HG02870 (cell line): Measurements from ENCODE around the gene VMP1.

ENCODE experiments used
- ATAC-seq: cut with Tn5 transposase; IDR thresholded peaks from one replicate; pipeline ENCODE4 v1.9.1; 2021; ENCODE audit warnings: mild to moderate bottlenecking, moderate library complexity; ENCODE audit not compliant: unreplicated experiment

The VMP1 gene

DNA sequence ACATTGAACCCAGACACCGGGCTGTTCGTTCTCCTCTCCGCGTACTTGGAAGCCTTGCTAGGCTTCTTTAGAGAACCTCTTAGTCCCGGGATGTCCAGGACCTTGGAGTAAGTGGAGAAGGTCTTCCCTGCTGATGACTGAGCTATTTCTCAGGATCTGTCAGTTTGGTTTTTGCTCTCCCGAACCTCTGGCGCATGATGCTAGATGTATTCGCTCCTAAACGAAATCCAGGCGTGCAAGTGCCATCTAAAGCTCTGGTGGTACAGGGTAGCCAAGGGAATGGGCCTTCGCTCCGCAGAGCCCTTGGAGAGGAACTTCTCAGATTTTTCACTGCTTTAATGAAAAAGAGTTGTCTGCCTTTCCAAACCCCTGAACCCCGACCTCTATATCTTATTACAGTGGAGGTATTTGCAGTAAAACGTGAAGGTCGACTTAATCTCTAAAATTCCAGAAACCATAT, 547 bp downstream of the VMP1 start:
- no peak for ATAC-seq

DNA sequence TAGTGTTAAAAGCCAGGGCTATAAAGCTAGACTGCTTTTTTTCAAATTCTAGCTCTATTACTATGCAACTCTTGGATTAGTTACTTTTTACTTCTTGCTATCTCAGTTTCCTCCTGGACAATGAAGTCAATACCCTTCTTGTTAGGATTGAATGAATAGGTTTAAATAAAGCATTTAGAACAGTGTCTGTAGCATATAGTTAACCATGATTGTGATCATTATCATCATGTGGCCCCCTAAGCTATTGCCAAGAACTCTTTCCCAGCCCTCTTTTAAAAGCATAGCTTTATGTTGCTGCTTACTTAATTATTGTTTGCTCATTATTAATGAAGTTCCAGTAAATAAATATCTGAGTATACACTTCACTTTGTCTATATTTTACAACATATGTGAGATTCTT, 4.5 kb downstream of the VMP1 start:
- ATAC-seq: no peak

DNA sequence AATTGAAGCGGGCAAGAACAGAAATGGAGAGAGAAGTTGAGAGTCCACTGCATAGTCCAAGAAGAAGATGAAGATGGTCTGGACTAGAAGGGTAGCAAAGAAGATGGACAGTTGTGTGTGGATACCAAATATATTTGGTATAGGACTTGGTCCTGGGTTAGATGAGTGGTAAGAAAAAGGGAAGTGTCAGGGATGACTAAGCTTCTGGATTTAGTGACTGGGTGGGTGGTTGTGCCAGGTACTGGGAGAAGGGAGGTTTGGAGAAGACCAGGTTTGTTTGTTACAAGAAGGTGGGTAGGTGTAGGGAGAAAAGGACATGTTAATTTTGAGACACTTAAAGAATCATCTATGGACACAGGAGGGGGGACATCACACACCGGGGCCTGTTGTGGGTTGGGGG, 5.4 kb downstream of the VMP1 start:
- no peak for ATAC-seq

DNA sequence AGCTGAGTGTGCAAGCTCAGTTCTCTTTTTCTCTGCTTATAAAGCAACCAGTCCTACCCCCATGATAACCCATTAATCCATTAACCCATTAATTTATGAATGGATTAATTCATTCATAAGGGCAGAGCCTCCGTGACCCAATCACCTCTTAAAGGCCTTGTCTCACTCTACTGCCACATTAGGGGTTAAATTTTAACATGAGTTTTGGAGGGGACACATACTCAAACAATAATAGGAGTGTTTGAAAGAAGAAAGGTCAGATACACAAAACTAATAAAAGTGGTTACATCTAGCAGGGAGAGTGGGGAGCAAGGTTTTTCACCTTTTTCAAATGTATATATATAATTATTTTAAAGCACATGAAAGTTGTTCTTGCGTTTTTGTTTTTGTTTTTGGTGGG, 6.8 kb downstream of the VMP1 start:
- ATAC-seq: no peak

DNA sequence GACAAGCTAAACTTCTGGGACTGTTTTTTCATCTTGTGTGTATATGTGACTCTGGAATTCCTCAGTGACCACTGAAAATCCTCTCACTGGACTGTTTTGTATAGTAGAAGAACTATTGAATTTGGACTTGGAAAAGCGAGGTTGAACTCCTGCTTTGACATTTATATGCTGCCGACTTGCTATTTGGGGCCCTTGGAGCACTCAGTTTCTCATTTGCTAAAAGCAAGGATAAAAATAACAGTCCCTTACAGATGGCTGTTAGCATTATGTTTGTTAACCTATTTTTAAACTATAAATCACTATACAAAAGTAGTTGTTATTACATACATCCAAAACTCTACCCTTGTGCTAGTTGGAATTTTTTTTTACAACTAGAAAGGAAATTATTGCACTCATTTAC, 9.0 kb downstream of the VMP1 start:
- no peak for ATAC-seq

DNA sequence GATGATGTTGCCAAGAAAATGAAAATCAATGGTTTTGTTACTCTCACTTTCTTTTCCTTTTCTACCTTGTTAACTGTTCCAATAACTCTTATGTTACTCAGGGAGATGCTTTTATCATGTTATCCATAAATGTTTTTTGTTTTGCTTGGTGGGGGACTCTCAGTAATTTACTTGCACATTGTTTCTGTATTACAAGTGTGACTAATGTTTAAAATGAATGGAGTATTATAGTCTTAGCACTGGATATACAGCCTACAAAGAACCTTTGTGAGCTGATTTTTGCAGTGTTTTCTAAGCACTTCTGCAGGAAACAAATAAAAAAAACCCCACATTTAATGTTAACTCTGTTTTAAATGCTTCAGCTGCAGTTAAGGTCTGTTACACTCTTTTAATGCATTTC, 12.1 kb downstream of the VMP1 start:
- ATAC-seq: no peak

DNA sequence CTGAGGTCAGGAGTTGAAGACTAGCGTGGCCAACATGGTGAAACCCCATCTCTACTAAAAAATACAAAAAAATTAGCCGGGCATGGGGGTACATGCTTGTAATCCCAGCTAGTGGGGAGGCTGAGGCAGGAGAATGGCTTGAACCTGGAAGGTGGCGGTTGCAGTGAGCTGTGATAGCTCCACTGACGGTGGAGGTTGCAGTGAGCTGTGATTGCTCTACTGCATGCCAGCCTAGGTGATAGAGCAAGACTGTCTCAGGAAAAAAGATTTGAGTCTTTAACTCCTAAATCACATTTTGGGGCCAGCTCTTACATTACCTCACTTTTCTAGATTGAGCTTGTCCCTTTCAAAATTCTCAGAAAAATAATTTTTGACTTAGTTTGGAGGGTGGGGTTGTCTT, 15.2 kb downstream of the VMP1 start:
- ATAC-seq: no peak

DNA sequence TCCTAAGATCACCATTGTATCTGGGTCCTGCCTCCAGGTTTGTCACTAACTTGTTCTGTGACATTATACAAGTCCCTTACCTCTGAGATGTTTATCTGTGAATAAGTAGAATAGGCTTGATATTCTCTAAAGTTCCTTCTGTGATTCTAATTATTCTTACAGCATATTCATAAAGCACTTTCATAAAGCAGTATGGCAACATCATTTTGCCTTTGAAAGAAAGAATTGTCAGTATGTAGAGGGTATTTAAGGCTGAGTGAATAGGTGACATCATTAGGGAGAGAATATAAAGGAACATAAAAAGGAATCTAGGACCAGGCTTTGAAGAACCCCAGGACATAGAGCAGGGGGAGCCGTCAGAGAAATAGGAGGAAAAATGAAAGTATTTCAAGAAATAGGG, 15.6 kb downstream of the VMP1 start:
- ATAC-seq: no peak

DNA sequence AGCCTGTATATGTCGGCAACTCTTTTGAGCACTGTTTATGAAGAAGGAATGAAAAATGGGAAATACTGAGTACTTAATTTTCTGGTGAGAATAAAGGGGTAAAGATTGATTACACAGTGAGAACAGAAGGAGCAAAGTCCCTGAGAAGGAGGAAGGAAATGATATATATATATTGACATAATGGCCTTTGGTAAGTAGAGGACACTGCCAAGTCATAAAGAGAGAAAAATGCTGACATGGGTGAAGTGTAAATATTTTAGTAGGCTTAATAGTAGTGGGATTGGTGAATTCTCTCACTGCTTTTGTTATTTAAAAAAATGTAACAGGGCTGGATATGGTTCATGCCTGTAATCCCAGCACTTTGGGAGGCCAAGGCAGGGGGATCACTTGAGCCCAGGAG, 16.2 kb downstream of the VMP1 start:
- no peak for ATAC-seq

DNA sequence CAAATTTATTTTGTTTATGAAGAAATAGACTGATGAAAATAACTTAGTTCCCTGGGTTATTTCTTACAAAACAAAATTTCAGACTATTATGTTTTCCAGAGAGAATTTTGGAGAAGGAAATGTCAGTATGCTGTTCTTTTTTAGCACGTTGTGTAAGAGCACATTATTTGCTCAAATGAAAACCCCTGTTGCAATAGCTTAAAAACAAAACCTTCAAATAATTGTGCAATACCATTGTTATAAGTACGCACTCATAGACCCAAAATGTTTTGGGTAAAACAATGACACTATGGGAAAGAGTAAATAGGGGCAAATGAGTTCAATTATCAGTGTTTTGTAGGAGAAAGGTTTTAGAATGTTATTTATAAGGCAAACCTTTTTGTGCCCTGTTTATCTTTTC, 18.2 kb downstream of the VMP1 start:
- no peak for ATAC-seq

DNA sequence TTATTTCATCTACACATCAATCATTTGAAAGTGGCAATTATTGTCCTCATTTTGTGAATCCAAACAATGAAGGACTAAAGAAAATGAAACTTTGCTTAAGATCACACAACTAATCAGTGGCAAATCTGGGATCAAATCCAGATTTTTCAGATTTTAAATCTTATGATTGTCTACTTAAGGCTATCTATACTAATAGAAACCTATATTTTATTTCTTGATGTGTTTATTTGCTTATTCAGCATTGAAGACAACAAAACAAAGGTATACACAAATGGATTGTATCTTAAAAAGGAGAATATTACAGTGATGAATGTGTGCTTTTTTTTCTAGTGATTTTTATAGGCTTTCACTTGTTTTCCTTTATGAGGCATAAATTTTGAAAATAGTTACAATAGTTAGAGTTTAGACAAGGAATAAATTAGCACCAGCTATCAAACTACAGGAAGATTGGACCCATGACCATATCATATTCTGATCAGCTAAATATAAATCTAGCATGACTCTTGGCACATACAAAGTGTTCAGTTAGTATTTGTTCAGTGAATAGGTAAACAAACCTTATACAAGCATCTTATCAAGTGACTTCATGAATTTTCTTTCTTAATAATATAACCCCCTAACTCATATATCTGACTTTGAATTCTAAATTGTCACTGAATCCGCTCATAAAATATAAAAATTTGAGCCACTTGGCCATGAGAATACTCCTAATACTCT, 20.5 kb downstream of the VMP1 start:
- ATAC-seq: no peak

DNA sequence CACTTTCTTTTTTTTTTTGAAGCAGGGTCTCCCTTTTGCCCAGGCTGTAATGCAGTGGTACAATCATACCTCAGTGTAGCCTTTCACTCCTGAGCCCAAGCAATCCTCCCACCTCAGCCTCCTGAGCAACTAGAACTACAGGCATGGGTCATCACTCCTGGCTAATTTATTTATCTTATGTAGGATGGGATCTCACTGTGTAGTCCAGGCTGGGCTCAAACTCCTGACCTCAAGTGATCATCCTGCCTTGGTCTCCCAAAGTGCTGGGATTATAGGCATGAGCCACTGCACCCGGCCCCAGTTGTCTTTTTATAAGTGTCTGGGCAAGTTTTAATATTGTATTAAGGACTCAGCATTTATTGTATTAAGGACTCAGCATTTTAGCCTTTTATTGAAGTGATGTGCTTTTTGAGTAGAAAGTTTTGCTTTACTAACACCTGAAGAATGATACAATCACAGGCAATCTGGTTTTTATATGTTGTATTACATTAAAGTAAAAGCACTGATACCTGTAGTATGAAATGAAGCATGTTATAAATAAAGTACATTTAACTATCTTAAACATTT, 22.9 kb downstream of the VMP1 start:
- ATAC-seq: no peak

DNA sequence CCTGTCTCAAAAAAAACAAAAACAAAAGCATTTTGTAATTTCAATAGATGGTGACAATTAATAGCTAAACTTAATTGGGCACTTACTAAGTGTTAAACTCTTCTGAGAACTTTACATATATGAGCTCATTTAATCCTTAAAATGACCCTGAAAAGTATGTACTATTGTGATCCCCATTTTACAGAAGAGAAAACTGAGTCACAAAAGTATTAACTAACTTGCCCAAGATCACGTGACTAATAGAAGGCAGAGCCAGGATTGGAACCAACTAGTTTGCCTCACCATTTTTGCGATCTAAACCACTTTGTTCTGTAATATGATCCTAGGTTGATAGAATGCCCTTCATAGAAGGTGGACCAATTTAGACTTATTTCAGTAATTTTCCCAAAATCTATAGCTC, 26.2 kb downstream of the VMP1 start:
- no peak for ATAC-seq

DNA sequence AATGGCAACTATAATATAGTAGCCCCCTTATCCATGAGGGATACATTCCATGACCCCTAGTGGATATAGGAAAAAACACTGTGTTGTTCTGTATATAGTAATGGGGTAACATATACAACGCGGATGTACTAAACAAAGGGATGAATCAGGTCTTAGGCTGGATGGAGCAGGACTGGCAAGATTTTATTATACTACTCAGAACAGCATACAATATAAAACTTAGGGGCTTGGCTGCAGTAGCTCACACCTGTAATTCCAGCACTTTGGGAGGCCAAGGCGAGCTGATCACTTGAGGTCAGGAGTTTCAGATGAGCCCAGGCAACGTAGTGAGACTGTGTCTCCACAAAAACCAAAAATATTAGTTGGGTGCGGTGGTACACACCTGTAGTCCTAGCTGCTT, 26.8 kb downstream of the VMP1 start:
- no peak for ATAC-seq

DNA sequence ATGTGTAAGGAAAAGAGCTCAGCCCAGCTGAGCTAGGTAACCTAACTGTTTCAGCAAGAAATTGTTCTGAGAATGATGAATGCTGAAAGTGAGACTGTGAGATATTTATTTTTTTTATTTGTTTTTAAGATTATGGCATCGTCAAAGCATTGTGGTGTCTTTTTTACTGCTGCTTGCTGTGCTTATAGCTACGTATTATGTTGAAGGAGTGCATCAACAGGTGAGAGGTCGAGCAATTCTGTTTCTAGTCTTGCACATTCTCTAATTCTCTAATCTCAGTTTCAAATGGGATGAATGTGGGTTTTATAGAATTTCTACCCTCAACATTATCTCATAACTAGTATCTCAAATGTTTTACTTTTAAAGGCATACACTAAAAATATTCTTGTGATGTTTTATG, 29.9 kb downstream of the VMP1 start:
- ATAC-seq: no peak

DNA sequence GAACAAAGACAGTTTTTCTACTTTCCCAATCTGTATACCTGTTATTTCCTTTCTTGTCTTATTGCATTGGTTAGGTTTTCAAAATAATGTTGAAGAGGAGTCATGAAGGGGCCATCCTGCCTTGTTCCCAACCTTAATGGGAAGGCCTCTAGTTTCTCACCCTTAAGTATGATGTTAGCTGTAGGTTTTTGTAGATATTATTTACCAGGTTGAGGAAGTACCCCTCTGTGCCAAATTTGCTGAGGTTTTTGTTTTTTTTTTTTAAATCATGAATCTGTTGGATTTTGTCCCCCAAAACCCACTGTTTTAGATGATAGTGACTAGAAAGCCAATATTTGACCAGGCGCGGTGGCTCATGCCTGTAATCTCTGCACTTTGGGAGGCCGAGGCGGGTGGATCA, 36.4 kb downstream of the VMP1 start:
- no peak for ATAC-seq

DNA sequence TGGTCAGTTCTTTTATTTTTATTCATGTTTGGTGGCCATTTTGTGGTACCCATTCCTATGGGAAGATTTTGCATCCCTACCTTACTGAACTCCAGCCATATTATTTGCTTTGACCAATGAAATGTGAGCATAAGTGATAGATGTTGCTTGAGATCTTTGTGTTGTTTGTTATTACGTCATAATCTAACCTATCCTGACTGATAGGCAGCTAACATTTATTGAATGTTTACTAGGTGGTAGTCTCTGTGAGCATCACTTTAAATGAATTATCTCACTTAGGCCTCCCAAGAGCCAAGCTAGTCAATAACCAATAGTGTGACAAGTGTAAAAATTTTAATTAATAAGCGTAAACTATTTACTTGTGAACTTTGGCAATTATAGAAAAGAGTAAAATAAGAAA, 37.6 kb downstream of the VMP1 start:
- ATAC-seq: no peak

DNA sequence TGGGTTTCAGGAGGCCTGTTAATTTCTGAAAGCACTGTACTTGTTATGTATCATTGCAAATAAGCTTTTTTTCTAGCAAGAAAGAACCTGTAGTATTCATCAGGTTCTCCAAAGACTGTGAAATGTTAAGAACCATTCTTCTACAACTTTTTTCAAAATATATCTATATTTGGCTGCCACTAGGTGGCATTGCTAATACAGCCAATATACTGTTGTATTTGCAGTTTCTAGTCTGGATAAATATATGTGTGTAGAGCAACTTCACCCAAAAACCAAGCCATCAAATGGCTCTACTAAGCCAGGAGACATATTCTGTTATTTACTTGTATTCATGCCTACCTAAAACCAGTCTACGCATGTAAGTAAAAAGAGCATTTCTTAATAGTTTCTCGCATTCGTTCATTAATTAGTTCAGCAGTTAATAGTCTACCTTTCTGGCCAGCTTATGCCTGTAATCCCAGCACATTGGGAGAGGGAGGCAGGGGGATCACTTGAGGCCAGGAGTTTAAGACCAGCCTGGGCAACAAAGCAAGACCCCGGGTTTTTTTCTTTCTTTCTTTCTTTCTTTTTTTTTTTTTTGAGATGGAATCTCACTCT, 39.5 kb downstream of the VMP1 start:
- ATAC-seq: no peak

DNA sequence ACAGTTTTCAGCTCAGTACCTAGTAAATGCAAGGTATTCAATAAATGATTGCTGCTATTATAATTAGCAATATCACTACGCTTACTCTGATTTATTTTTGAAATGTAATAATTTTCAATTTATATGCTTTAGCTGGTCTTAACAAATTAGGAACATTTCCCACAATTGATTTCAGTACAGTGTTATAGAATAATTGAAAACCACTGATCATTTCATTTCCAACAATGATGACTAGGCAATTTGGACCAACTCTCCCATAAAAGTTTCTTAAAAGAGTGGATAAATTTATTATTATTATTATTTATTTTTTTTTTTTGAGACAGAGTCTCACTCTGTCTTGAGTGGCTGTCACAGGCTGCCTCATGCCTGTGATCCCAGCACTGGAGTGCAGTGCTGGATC, 41.1 kb downstream of the VMP1 start:
- no peak for ATAC-seq

DNA sequence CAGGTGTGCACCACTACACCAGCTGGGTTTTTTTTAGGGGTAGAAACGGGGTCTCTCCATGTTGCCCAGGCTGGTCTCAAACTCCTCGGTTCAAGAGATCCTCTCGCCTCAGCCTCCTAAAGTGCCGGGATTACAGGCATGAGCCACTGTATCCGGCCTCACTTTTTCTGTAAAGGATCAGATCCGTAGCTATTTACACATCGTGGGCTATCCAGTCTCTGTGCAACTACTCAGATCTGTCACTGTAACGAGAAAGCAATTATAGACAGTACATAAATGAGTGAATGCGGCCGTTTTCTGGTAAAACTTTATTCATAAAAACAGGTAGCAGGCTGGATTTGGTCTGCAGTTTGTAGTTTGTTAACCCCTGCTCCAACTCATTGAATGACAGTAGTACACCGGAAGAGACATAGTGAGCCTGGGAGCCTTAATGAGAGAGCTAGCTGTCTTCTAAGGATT, 44.5 kb downstream of the VMP1 start:
- peak; percentile 78 for ATAC-seq

DNA sequence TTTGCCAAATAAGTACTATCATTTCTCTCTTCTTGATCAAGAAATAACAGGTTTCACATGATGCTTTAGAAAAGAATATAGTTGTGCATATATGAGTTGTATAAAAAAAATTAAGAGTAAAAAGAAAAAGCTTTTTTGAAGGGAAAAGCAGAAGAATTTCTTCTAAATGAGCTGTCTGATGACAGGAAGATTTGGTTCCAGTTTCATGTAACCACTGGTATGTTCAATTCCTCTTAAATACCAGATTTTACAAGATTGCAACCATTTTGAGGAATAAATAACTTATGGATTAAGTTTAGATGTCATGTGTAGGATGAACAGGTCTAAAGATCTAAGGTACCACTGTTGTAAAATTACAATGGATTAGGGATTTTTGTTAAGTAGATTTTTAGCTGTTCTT, 45.0 kb downstream of the VMP1 start:
- no peak for ATAC-seq

DNA sequence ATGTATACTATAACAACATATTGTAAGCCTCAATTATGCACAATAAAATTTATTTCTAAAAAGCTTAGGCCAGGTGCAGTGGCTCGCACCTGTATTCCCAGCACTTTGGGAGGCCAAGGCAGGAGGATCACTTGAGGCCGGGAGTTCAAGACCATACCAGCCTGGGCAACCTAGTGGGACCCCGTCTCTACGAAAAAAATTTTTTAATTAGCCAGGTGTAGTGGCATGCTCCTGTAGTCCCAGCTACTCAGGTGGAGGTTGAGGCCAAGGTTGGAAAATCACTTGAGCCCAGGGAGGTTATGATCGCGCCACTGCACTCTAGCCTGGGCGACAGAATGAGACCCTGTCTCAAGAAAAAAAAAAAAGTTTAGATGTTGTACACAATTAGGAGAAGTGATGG, 45.5 kb downstream of the VMP1 start:
- ATAC-seq: no peak
